OCI-LY7 (cell line): ENCODE data around the gene SORCS1. TPM values are rescaled to one million over a fixed set of nuclear protein-coding genes. Genes with fewer than 3 reads are reported as not detected.

ENCODE experiments used
- BruUV-seq: library from RNA; stranded (reverse); fragments of 400-500 nt; replicated peaks from 2 replicates; lab custom pipeline; 2021; lab: Mats Ljungman, UMichigan
- CTCF ChIA-PET: fragments of 300-600 bp; sonication (Branson Sonifier 250); formaldehyde crosslinking; loops from one replicate; lab custom pipeline; 2022; ENCODE audit warnings: antibody characterized with exemption; ENCODE audit not compliant: unreplicated experiment; lab: Charles Lee
- POLR2A ChIA-PET: fragments of 300-600 bp; sonication (Branson Sonifier 250); formaldehyde crosslinking; loops from one replicate; lab custom pipeline; 2022; ENCODE audit warnings: antibody characterized with exemption; lab: Charles Lee
- DNase-seq: peaks from one replicate; pipeline ENCODE4 v3.0.0-alpha.2; 2015; ENCODE audit warnings: low spot score
- H2AFZ ChIP-seq: fragments of 200-600 bp; sonication (generic), shearing (Covaris generic); 2 replicates; pipeline ENCODE4 v1.6.1; 2014; ENCODE audit warnings: mild to moderate bottlenecking, antibody characterized with exemption, low read length, moderate library complexity
- H3K27ac ChIP-seq: fragments of 200-600 bp; sonication (generic); 2 replicates; pipeline ENCODE4 v1.5.1; 2014; ENCODE audit warnings: mixed run types, low read depth, mild to moderate bottlenecking, moderate library complexity, low read length, inconsistent platforms; ENCODE audit not compliant: poor library complexity, severe bottlenecking
- H3K36me3 ChIP-seq: fragments of 200-600 bp; sonication (generic); 2 replicates; pipeline ENCODE4 v1.6.1; 2014; ENCODE audit warnings: mild to moderate bottlenecking, antibody characterized with exemption, low read length, moderate library complexity, mixed read lengths; ENCODE audit not compliant: insufficient read depth
- H3K4me1 ChIP-seq: fragments of 200-600 bp; sonication (generic); 2 replicates; pipeline ENCODE4 v1.5.1; 2014; ENCODE audit warnings: mild to moderate bottlenecking, low read length; ENCODE audit not compliant: insufficient read depth, poor library complexity, severe bottlenecking
- H3K4me2 ChIP-seq: fragments of 200-600 bp; sonication (generic); 2 replicates; pipeline ENCODE4 v1.6.1; 2014; ENCODE audit warnings: mild to moderate bottlenecking, low read length
- H3K4me3 ChIP-seq: fragments of 200-600 bp; sonication (generic); 2 replicates; pipeline ENCODE4 v1.5.1; 2014; ENCODE audit warnings: mild to moderate bottlenecking, low read depth, low read length; ENCODE audit not compliant: poor library complexity, severe bottlenecking
- H3K79me2 ChIP-seq: fragments of 200-600 bp; sonication (generic); 2 replicates; pipeline ENCODE4 v1.6.1; 2016; ENCODE audit warnings: low read depth, mild to moderate bottlenecking, low read length, moderate library complexity, mixed read lengths; ENCODE audit not compliant: insufficient read depth
- H3K9me2 ChIP-seq: fragments of 200-600 bp; sonication (generic); 2 replicates; pipeline ENCODE4 v1.6.1; 2016; ENCODE audit warnings: mild to moderate bottlenecking, low read length, mixed read lengths; ENCODE audit not compliant: insufficient read depth
- H3K9me3 ChIP-seq: fragments of 200-600 bp; sonication (generic); 2 replicates; pipeline ENCODE4 v1.6.1; 2014; ENCODE audit warnings: mild to moderate bottlenecking, mixed run types, low read length, mixed read lengths
- H4K20me1 ChIP-seq: fragments of 200-600 bp; sonication (generic); 2 replicates; pipeline ENCODE4 v1.6.1; 2014; ENCODE audit warnings: mild to moderate bottlenecking, antibody characterized with exemption, low read length, moderate library complexity, mixed read lengths; ENCODE audit not compliant: insufficient read depth
- CTCF ChIP-seq: fragments of 200-600 bp; sonication (generic); conservative IDR thresholded peaks from 2 replicates; pipeline ENCODE4 v1.5.1; 2014; ENCODE audit warnings: mild to moderate bottlenecking, antibody characterized with exemption, low read length, moderate library complexity, mixed read lengths
- EZH2phosphoT487 ChIP-seq: fragments of 200-600 bp; sonication (generic); IDR thresholded peaks from 2 replicates; pipeline ENCODE4 v1.6.1; 2018; ENCODE audit warnings: low read depth, borderline replicate concordance, mild to moderate bottlenecking, mixed run types, antibody characterized with exemption, low read length, moderate library complexity, mixed read lengths
- intact Hi-C: fragments of 100-400 bp; cut with micrococcal nuclease; formaldehyde crosslinking; loops from one replicate; pipeline ENCODE4 v1.10.0; 2022; ENCODE audit not compliant: unreplicated experiment
- total RNA-seq, 2 experiments: library from RNA; depleted of rRNA in 1 of 2; stranded (reverse); fragments of >200 nt in 1 of 2; shearing (Covaris generic) in 1 of 2; gene quantifications; 2 replicates each; pipeline ENCODE4 v1.2.3, GENCODE V29; 2014 to 2022

The SORCS1 gene
- total RNA-seq, 2 experiments from 2014 or later: not detected

- TF ChIP-seq EZH2phosphoT487 (no peak), CTCF (no peak)
- no peaks in the 10 kb centered on the region for H3K79me2 ChIP-seq
- ChIA-PET CTCF (no interaction called here), POLR2A (interaction anchor here (0.5 kb wide), 1 partner anchor 33 kb away, joined by 6 read pairs; no protein-coding TSS in a partner anchor)
- H4K20me1 ChIP-seq: no peaks in the 10 kb centered on the region
- no peaks in the 10 kb centered on the region for H3K9me3 ChIP-seq
- no TSS peak for BruUV-seq
- no peak overlapping the region for H3K4me3 ChIP-seq
- no peaks in the 10 kb centered on the region for H3K36me3 ChIP-seq
- DNase-seq: no peak
- no peaks in the 10 kb centered on the region for H3K4me1 ChIP-seq
- H3K4me2 ChIP-seq: no peak overlapping the region
- no peaks in the 10 kb centered on the region for H3K9me2 ChIP-seq
- no peak overlapping the region for H2AFZ ChIP-seq
- H3K27ac ChIP-seq: no peak overlapping the region
- intact Hi-C loops: no loop called here
These were observed 345.0 kb downstream of the SORCS1 start for GRCh38 chr10:106819490-106819889.

- intact Hi-C loops: no loop called here
- Histone ChIP-seq H3K4me2 (no peak overlapping the region), H2AFZ (no peak overlapping the region), H3K27ac (no peak overlapping the region), H3K9me2 (no peaks in the 10 kb centered on the region), H3K9me3 (no peaks in the 10 kb centered on the region), H3K36me3 (no peaks in the 10 kb centered on the region), H4K20me1 (no peaks in the 10 kb centered on the region), H3K79me2 (no peaks in the 10 kb centered on the region), H3K4me3 (no peak overlapping the region), H3K4me1 (no peaks in the 10 kb centered on the region)
- TF ChIP-seq CTCF: no peak
- TF ChIP-seq EZH2phosphoT487: no peak
- ChIA-PET POLR2A (no interaction called here), CTCF (no interaction called here)
- no peak for DNase-seq
- BruUV-seq: no TSS peak
These were observed 348.0 kb downstream of the SORCS1 start for GRCh38 chr10:106816318-106817085.

- no peaks in the 10 kb centered on the region for H3K9me3 ChIP-seq
- H3K36me3 ChIP-seq: no peaks in the 10 kb centered on the region
- no peak for DNase-seq
- no peak for TF ChIP-seq EZH2phosphoT487
- no peaks in the 10 kb centered on the region for H4K20me1 ChIP-seq
- no TSS peak for BruUV-seq
- H3K4me2 ChIP-seq: no peak overlapping the region
- intact Hi-C loops: no loop called here
- no peak overlapping the region for H2AFZ ChIP-seq
- no peak overlapping the region for H3K4me3 ChIP-seq
- no peak overlapping the region for H3K27ac ChIP-seq
- ChIA-PET CTCF (no interaction called here), POLR2A (interaction anchor here (1.2 kb wide), 1 partner anchor 10 kb away, joined by 3 read pairs; no protein-coding TSS in a partner anchor)
- no peaks in the 10 kb centered on the region for H3K9me2 ChIP-seq
- no peaks in the 10 kb centered on the region for H3K4me1 ChIP-seq
- H3K79me2 ChIP-seq: no peaks in the 10 kb centered on the region
These were observed 349.0 kb downstream of the SORCS1 start for GRCh38 chr10:106815427-106816043.
